ENCODE results near the gene FBXL14. TPM values are rescaled to one million over a fixed set of nuclear protein-coding genes. Genes with fewer than 3 reads are reported as not detected.
A peak's percentile ranks its signal among the peaks of the same experiment; 100 is the strongest.

FBXL14 gene
- total RNA-seq, 3 donors from 2014 or later, result 8.2 to 12.9 (median 8.5) TPM

DNA sequence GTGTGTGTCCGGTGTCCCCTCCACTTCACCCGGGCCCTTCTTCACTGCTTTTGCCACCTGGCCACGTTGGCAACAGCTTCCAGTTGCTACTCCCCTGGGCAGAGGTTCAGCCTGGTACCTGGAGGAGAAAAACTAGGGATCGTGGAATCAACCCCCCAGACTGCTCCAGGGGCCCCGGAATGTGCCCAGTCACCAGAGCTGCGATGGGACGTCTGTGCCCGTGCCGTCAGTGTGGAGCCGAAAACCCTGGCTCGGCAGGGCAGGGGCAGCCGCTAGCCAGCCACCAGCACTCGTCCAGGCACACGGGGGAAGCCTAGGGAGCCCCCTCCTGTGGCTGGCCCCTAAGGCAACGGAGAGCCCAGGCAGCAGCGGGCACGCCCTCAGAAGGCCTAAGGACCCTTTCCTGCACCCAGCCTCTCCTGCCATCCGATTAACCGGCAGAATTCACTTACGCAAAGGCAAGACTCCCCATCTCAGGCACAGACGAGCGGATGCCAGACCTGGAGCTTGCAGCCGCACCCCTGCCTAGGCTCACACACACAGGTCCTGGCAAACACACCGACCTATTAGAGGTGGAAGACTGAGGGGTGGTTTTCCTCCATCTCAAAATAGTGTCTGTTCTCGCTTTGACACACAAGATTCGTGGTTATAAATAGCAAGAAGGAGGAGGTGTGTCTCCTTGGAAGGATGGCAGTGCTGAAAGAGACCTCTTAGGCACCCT lies 62.6 kb downstream of the FBXL14 start:
- TF ChIP-seq POLR2A (IDR thresholded peaks at IDR 0.05) (no peak), POLR2AphosphoS5 (IDR thresholded peaks at IDR 0.05) (no peak)
- TF ChIP-seq, protein P1, sequence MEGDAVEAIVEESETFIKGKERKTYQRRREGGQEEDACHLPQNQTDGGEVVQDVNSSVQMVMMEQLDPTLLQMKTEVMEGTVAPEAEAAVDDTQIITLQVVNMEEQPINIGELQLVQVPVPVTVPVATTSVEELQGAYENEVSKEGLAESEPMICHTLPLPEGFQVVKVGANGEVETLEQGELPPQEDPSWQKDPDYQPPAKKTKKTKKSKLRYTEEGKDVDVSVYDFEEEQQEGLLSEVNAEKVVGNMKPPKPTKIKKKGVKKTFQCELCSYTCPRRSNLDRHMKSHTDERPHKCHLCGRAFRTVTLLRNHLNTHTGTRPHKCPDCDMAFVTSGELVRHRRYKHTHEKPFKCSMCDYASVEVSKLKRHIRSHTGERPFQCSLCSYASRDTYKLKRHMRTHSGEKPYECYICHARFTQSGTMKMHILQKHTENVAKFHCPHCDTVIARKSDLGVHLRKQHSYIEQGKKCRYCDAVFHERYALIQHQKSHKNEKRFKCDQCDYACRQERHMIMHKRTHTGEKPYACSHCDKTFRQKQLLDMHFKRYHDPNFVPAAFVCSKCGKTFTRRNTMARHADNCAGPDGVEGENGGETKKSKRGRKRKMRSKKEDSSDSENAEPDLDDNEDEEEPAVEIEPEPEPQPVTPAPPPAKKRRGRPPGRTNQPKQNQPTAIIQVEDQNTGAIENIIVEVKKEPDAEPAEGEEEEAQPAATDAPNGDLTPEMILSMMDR (IDR thresholded peaks at IDR 0.05), result no peak
- no peaks in the 10 kb centered on the region for H3K9me3 ChIP-seq
- H3K4me3 ChIP-seq, result peak overlapping the region; percentile 36 to 78 (median 58)
- H3K27me3 ChIP-seq, result peaks cover 9 to 41% of the 10 kb centered on the region in 2 donors
- peak overlapping the region; percentile 15 to 32 for H3K27ac ChIP-seq
- H3K4me1 ChIP-seq, result peaks cover 0 to 8% of the 10 kb centered on the region in 2 donors
- peak in 1 of 2 donors; percentile 44 for DNase-seq (ENCODE audit: low spot score in 2 of 2)
- intact Hi-C loops (cut with DNase I; ENCODE audit: low total_unique reads), result no loop called here
- no peaks in the 10 kb centered on the region for H3K36me3 ChIP-seq

DNA sequence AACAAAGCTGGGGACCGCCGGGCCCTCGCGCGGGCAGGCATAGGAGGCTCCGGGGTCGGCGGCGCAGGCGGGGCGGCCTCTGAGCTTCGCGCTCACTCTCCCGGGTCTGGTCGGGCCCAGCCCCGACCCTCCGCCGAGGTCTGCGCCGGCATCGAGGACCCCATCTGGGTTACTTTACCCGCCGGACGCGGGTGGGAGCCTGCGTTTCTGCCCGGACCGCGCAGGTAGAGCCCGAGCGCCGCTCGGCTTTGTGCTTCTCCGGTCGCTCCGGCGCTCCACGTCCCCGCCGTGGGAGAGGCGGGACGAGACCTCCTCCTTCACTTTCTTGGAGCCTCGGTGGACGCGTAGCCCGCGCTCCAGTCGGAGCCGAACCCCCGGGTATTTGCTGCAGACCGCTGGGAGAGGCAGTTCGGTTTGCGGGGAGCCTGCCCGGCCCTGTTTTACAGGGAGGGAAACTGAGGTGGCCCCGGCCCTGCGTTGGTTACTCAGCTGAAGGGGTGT lies 63.2 kb downstream of the FBXL14 start:
- Histone ChIP-seq H3K9me3 (no peaks in the 10 kb centered on the region), H3K36me3 (no peaks in the 10 kb centered on the region), H3K4me1 (peaks cover 0 to 8% of the 10 kb centered on the region in 2 donors), H3K4me3 (peak overlapping the region; percentile 36 to 78 (median 58)), H3K27ac (peak overlapping the region; percentile 15 to 32), H3K27me3 (peaks cover 9 to 38% of the 10 kb centered on the region in 2 donors)
- DNase-seq (ENCODE audit: low spot score in 2 of 2), result peak in 1 of 2 donors; percentile 48
- TF ChIP-seq, protein P1 (IDR thresholded peaks at IDR 0.05), result no peak
- no peak for TF ChIP-seq POLR2A (IDR thresholded peaks at IDR 0.05)
- TF ChIP-seq POLR2AphosphoS5 (IDR thresholded peaks at IDR 0.05), result no peak
- intact Hi-C loops (cut with DNase I; ENCODE audit: low total_unique reads), result no loop called here

DNA sequence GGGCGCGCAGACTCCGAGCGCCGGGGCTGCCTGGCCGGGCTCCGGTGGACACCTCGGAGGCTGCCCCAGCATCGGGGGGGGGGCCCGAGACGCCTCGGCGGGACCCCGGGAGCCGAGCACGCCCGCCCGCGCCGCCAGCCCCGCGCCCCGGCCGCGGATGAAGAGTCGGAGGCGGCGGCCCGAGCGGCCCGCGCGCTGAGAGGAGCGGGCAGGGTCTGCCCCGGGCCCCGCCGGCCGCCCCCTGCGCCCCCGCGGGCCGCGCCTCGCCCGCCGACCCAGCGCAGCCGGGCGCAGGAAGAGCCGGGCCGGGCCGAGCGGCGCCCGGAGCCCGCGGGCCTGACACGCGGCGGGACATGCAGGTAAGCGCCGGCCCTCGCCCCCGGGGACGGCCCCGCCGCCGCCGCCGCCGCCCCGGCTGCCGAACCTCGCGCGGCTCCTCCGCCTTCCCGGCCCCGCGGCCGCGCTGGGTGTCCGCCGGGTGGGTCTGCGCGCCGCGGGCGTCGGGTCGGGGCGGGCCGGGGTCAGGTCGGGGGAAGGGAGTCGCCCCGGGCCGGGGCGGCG lies 63.7 kb downstream of the FBXL14 start:
- Histone ChIP-seq H3K36me3 (no peaks in the 10 kb centered on the region), H3K4me3 (peak overlapping the region; percentile 41 to 78 (median 58)), H3K4me1 (peaks cover 0 to 8% of the 10 kb centered on the region in 2 donors), H3K27ac (peak overlapping the region in 1 of 2 donors; percentile 32), H3K27me3 (peaks cover 9 to 33% of the 10 kb centered on the region in 2 donors), H3K9me3 (no peaks in the 10 kb centered on the region)
- no peak for DNase-seq (ENCODE audit: low spot score in 2 of 2)
- intact Hi-C loops (cut with DNase I; ENCODE audit: low total_unique reads), result no loop called here
- TF ChIP-seq, protein P1 (IDR thresholded peaks at IDR 0.05), result no peak
- TF ChIP-seq POLR2AphosphoS5 (IDR thresholded peaks at IDR 0.05), result no peak
- no peak for TF ChIP-seq POLR2A (IDR thresholded peaks at IDR 0.05)

DNA sequence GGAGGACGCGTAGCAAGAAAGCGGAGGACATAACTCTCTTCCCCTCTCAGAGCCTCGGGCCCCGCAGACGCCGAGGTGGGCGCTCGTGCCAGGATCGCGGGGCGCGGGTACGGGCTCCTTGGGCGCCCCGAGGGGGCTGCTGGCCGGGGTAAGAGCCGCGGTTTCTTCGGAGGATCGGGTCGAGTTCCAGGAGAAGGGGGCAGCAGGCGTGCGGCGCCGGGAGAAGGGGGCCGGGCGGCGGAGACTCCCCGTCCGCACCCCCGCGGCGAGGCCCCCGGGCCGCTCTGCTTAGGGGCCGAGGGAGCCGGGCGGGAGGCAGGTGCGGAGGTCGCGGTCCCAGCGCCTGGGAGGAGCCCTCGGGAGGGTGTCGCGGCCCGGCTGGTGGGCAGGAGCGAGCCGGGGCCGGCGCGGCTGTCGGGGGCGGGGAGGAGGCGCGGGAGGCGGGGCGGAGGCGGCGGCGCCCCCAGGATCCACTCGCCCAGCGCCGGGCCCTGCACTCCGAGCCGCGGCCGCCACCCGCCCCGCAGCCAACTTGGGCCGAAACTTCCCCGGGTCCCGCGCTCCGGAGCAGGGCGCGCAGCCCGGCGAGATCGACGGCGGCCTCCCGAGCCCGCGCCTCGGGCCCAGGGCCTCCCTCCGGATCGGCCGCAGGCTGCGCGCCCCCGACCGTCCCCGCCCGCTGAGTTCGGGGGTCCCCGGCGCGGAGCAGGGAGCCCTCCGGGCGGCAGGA lies 64.4 kb downstream of the FBXL14 start:
- Histone ChIP-seq H3K27ac (no peak overlapping the region), H3K4me3 (peak overlapping the region; percentile 41 to 78 (median 58)), H3K9me3 (no peaks in the 10 kb centered on the region), H3K36me3 (no peaks in the 10 kb centered on the region), H3K4me1 (peaks cover 0 to 8% of the 10 kb centered on the region in 2 donors), H3K27me3 (peaks cover 9 to 29% of the 10 kb centered on the region in 2 donors)
- intact Hi-C loops (cut with DNase I; ENCODE audit: low total_unique reads), result no loop called here
- TF ChIP-seq POLR2A (IDR thresholded peaks at IDR 0.05), result no peak
- TF ChIP-seq, protein P1 (IDR thresholded peaks at IDR 0.05), result no peak
- TF ChIP-seq POLR2AphosphoS5 (IDR thresholded peaks at IDR 0.05), result no peak
- DNase-seq (ENCODE audit: low spot score in 2 of 2), result peak in 1 of 2 donors; percentile 48

Data from breast epithelium (tissue), 4 donors.